ENCODE results near the gene ST8SIA4.

- TF ChIP-seq, protein P1, sequence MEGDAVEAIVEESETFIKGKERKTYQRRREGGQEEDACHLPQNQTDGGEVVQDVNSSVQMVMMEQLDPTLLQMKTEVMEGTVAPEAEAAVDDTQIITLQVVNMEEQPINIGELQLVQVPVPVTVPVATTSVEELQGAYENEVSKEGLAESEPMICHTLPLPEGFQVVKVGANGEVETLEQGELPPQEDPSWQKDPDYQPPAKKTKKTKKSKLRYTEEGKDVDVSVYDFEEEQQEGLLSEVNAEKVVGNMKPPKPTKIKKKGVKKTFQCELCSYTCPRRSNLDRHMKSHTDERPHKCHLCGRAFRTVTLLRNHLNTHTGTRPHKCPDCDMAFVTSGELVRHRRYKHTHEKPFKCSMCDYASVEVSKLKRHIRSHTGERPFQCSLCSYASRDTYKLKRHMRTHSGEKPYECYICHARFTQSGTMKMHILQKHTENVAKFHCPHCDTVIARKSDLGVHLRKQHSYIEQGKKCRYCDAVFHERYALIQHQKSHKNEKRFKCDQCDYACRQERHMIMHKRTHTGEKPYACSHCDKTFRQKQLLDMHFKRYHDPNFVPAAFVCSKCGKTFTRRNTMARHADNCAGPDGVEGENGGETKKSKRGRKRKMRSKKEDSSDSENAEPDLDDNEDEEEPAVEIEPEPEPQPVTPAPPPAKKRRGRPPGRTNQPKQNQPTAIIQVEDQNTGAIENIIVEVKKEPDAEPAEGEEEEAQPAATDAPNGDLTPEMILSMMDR (IDR thresholded peaks at IDR 0.05) = no peak
- TF ChIP-seq POLR2AphosphoS5 (IDR thresholded peaks at IDR 0.05) = no peak
- no peak for TF ChIP-seq POLR2A (IDR thresholded peaks at IDR 0.05)
- no peak for TF ChIP-seq EP300 (IDR thresholded peaks at IDR 0.05; ENCODE audit: low read depth)
These were observed 47.1 kb downstream of the ST8SIA4 start for GRCh38 chr5:100855937-100856430.

All from transverse colon (tissue), 4 donors.